NCI-H2196 (cell line): ENCODE measurements around the gene GPC5.
"Not testable (repeated sequence)": the region's sequence is repeated elsewhere in the genome, so short reads cannot be mapped to it uniquely, and the experiment has no call there.

Experiments used
- DNase-seq: peaks from one replicate; lab custom pipeline; 2025; ENCODE audit not compliant: unreplicated experiment; lab: John Stamatoyannopoulos, UW

Gene GPC5

DNA sequence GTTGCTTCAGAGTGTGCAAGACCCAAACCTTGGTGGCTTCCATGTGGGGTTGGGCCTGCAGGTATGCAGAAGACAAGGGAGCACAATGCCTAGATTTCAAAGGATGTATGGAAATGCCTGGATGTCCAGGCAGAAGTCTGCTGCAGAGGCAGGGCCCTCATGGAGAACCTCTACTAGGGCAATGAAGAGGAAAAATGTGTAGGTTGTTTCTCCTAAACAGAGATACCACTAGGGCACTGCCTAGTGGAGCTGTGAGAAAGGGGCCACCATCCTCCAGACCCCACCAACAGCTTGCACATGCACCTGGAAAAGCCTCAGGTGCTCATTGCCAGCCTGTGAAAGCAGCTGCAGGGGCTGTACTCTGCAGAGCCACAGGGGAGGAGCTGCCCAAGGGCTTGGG is 1295.6 kb downstream of the GPC5 start:
- DNase-seq = no peak

DNA sequence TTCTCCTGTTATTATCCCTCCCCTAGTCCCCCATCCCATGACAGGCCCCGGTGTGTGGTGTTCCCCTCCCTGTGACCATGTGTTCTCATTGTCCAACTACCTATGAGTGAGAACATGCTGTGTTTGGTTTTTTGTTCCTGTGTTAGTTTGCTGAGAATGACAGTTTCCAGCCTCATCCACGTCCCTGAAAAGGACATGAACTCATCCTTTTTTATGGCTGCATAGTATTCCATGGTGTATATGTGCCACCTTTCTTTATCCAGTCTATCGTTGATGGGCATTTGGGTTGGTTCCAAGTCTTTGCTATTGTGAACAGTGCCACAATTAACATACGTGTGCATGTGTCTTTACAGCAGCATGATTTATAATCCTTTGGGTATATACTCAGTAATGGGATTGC is 1297.4 kb downstream of the GPC5 start:
- DNase-seq = not testable (repeated sequence)

DNA sequence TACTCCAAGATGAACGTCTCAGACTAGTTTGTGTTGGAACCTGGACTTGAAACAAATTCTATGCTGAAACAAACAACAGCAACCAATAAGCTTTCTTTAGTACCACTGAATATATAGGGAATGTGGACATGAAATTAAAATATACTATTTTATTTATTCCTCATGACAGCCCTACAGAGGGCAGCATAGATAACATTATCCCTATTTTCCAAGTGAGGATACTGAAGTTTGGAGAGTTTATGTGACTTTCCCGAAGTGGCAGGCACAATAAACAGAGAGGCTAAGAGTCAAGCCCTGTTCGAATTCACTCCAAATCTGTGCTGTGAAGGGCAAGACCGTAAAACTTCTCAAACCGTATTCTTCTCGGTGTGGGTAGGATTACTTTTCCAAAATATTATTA is 1318.3 kb downstream of the GPC5 start:
- no peak for DNase-seq

DNA sequence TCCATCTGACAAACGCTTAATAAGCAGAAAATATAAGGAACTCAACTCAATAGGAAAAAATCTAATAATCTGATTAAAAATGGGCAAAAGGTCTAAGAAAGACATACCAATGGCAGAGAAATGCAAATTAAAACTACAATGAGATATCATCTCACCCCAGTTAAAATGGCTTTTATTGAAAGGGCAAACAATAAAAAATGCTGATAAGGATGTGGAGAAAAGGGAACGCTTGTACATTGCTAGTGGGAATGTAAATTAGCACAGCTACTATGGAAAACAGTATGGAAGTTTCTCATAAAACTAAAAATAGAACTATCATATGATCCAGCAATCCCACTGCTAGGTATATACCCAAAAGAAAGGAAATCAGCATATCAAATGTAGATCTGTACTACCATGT is 1319.4 kb downstream of the GPC5 start:
- no peak for DNase-seq

DNA sequence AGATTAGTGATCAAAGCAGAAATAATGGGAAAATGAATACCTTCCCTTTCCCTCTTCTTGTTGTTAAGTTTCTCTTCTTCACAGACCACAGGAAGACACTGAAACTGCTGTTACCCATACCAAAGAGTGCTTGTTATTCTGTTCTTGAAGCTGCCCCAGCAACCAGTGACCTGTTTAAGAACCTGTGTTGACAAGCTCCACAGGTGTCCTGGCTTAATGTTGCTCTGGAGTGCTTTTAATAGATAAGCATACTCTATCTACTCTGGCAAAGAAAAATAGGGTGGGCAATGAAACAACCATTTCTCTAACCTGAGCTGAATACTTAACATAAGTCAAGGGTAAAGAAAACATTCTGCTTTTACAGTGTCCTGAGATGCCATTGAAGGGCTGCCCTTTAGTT is 1321.4 kb downstream of the GPC5 start:
- peak; percentile 2 for DNase-seq

DNA sequence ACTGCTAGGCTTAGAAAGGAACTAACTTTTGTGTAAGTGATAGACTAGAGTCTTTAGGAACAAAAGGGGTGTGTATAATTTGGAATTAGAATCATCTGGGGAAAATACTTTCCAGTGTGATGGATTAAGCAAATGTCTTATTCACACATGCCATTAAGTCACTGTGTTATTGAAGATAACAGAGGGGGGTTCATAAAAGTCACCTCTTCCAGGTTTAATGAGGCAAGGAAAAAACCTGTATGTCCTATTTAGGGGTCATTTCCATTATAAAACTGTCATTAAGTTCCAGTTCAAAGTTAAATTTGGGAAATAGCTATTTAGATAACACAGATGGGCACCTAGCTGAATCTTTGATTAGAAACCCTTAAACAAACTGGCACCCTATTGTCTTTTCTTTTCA is 1323.2 kb downstream of the GPC5 start:
- DNase-seq = no peak

DNA sequence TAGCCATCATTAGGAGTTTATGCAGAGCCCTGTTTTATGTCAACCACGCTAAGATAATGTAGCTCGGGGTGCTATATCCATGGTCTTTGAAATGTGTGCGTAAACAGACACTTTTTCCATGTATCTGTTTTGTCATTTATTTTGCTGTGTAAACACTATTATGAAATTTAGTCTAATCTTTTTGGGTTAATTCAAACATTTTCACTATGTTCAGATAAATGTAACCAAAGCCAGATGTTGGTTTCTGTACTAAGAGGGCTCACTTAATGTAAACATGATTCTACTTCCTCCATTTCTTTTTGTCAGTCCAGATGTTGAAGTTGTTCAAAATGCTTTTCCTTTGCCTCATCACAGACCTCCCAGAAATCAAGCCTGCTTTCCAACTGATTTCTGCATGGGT is 1328.7 kb downstream of the GPC5 start:
- no peak for DNase-seq

DNA sequence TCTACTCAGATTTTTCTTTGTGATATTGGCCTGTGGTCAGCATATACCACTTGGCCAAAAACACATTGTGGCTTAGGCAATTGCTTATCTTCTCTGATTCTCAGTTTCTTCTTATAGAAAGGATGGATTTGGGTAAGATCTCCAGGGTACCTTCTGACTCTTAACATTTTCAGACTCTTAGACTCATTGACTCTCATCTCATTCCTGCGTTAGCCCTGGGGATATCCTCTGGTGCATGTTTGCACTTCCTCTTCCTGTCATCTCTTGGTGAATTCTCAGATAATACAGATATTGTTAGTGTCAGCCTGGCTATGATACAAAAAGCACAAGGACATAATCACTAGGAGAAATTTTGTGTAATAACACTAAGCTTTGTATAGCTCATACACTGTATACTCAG is 1335.6 kb downstream of the GPC5 start:
- no peak for DNase-seq

DNA sequence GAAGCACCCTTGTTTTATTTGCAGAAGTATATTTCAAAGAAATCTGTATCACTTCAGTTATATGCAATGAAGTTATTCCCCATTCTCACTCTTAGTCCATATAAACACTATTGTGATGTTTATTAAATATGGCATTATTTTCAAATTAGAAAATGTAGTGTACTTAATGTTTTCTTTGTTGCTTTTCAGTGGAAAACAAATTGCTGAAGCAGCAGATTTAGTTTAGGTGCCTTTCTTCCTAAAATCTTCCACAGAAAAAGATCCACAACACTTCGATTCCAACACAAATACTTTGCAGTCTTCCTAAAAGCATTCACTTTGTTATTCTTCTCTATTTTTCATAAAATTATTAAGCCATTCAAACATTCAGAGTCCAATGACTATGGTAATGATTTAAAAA is 1336.1 kb downstream of the GPC5 start:
- no peak for DNase-seq

DNA sequence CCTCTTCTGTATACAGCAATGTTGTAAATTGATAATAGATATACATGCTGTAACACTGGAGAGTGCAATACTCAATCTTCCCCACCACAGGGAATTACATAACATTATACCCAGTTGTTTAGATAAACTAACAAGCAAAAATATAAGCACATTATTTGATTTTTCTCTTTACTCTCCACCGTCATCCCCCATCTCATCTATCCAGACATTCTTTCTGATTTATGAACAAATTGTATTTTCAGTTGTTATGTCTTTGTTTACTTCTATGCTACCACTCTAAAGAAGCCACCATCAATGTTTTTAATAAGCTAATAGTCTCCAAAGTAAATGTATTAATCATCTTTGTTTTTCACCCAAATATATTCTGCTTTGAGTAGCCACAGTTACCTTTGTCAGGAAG is 1337.5 kb downstream of the GPC5 start:
- DNase-seq = no peak

DNA sequence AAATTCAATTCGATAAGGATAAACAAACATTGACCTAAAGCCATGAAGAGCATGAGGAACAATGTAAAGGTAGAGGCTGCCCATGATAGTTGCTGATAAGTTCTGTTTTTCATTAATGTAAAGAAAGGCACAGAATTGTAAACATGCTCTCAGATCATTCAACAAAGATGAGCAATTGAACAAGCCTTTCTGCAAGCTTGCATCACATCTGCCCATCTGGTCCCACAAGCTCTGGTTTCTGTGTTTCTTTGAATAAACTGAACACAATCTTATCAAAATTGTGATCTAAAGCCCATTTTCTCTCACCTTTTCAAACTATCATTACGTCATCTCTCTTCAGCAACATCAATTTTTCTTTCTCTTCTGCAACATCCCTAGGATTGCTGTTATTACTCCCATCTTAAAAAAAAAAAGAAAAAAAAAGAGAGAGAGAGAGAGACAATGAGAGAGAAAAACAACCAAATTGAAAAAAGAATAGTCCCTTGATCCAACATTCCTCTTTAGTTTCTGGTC is 1340.9 kb downstream of the GPC5 start:
- DNase-seq = no peak

DNA sequence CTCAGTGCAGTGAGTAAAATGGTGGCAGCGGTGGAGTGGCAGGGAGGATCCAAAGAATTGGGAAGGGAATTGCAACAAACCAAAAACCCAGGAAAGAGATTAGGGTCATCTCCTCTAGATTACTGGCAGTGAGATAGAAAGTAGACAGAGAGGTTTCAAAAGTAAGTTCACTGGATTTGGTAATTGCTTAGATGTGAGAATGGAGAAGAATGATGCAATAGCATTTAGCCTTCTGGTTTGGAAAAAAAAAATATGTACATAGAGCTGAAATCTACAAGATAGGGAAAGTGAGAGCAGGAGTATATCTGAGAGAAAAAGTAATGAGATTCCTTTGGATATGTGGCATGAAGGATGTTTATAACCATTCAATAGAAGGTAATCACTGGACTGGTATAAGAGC is 1345.6 kb downstream of the GPC5 start:
- DNase-seq = no peak

DNA sequence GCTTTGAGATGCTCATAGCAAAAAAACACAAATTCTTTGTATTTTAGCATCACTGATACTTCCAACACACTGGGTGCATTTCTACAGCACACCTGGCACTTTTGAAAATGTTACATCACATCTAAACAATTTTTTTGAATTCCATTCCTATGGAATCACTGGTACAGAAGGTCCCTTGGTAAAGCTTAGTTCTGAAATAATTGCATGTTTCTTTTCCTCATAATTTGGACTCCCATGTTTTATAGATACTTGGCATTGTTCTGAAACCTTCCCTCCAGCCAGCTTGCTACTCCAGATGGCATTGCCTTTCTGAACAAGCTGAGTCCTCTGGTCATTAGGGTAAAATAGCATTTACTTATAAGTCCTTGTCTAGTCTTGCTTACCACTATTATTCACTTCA is 1346.8 kb downstream of the GPC5 start:
- DNase-seq = no peak

DNA sequence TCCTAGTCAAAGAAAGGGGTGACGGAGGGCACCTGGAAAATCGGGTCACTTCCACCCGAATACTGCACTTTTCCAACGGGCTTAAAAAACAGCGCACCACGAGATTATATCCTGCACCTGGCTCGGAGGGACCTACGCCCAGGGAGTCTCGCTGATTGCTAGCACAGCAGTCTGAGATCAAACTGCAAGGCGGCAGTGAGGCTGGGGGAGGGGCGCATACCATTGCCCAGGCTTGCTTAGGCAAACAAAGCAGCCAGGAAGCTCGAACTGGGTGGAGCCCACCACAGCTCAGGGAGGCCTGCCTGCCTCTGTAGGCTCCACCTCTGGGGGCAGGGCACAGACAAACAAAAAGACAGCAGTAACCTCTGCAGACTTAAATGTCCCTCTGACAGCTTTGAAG is 1354.3 kb downstream of the GPC5 start:
- not testable (repeated sequence) for DNase-seq

DNA sequence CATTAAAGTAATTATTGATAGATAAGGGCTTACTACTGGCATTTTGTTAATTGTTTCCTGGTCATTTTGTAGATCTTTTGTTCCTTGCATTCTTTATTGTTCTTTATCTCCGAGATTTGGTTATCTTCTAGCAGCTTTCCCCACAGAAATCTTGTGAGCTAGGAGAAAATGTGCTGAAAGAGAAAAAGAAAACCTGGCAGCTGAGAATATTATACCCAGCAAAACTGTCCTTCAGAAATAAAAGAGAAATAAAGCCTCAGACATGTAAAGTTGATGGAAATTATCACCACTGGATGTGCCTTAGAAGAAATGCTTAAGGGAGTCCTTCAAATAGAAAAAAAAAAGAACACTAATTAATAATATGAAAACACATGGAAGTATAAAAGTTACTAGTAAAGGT is 1363.3 kb downstream of the GPC5 start:
- no peak for DNase-seq

DNA sequence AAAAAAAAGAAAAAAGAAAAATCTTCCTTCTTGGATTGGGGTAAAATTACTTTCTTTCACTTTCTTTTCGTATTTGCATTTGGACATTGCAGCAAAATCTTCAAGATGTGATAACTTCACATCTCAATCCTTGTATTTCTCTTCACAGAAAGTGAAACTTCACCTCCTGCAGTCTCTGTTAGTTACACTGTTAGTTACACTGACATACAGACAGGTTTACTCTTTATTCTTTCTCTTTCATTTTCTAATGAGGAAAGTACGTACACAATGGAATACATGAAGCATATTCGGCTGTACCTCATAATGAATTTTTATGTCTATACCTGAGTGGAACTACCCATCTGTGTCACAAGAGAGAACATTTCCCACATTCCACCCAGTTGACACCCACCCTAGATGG is 1369.0 kb downstream of the GPC5 start:
- DNase-seq = no peak

DNA sequence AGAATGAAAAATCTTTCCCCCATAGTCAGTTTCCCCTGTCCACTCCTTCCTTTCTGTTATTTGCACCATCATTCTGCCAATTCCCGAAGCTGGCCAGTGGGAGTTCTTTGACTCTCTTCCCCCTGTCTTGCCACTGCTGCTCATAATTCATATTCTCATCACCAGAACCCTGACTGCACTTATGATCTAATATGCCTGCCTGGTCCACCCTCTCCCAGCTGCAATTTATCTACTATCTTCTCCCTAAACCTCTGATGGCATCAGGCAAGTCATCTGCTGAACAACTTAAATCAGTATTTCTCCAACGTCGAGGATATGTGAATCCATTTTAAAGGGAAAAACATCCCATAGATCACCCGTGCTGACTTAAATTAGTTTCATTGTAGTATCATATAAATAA is 1370.2 kb downstream of the GPC5 start:
- no peak for DNase-seq

DNA sequence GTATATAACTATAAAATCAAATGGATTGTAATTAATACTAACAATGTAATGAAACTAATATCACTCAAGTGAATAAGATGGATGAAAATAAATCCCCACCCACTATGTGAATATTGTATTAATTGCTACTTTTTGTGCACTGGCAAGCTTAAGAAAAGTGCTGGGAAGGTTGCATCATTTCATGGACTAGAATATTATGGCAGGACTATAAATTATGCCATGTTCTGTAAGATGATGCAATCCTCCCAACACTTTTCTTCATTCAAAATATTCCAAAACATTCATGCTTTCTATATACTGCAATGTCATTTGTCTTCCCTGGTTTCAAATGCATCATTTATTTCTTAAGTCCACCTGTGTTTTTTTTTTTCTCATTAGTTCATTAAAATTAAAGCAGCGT is 1370.6 kb downstream of the GPC5 start:
- DNase-seq = no peak

DNA sequence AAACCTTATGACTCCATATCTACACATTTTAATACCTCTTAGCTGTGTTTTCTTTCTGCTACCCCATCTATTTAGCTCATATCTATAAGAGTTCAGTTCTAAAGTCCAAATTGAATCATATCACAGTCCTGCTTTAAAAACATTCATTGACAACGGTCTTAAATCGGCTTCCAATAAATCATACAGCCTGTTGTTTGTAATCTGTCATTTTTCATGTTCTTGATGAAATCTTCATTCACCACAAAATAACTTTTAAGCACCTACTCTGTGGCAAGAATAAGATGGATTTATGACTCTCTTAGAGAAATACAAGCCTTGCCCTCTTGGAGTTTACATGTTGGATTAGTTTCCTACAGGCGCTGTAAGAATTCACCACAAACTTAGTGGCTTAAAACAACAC is 1377.2 kb downstream of the GPC5 start:
- DNase-seq = no peak

DNA sequence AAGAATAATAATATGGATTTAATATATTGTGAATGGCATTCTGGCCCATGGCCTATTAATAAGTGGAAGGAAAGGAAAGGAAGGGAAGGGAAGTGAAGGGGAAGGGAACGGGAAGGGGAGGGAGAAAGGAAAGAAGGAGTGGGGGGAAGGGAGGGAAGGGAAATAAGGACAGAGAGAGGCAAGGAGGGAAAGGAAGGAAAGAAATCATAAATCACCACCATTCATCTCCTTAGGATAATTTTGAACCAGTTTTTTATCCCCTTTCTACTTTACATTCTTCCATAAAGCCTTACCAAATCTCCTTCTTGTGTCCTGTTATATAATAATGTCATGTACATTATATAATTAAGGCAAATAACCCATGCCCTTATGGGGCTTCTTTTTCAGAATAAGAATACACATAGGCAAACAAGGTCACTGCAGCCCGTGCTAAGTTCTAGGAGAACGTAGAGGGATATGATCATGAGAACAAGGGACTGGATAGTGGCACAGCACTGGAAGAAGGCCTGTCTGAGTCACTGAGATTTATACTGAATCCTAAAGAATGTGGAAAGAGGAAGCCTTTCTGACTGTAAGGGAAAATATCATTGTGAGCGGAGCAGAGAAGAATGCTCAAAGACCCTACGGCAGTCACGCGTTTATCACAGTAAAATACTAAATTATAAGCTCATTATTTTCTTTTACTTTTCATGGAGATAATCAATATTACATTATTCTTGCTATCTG is 1383.7 kb downstream of the GPC5 start:
- DNase-seq = no peak

DNA sequence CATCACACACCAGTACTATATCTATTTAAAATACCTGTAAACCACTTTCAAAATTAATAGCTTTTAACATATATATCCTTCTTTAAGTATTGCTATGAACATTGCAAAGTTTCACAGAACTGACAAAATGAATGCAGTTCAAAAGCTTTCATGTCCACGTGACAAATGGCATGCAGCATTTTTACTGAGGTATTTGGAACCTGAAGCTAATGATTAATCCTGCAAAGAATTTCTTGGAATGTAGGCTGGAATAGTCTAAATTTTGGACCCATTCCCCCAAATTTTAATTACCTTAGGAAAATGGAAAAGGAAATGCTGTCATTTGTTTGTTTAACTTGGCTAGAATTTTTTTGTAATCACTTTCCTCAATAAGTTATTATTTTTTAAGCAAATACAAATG is 1404.4 kb downstream of the GPC5 start:
- DNase-seq = no peak

DNA sequence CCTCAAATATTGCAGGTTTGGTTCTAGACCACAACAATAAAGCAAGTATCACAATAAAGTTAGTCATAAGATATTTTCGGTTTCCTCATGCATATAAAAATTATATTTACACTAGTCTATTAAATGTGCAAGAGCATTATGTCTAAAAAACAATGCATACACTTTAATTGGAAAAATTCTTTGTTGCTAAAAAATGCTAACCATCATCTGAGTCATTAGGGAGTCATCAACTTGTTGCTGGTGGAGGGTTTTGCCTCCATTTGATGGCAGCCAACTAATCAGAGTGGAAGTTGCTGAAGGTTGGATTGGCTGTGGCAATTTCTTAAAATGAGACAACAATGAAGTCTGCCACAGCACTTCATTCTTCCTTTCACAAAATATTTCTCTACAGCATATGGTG is 1405.9 kb downstream of the GPC5 start:
- no peak for DNase-seq

DNA sequence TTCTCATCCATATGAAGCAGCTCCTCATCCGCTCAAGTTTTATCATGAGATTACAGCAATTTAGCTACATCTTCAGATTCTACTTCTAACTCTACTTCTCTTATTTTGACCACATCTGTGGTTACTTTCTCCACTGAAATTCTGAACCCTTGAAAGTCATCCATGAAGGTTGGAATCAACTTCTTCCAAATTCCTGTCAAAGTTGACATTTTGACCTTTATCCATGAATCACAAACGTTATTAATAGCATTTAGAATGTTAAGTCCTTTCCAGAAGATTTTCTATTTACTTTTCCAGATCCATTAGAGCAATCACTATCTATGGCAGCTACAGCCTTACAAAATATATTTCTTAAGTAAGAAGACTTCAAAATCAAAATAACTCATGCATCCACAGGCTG is 1406.5 kb downstream of the GPC5 start:
- no peak for DNase-seq
